AG09319 (cell line): ENCODE results near the gene AFTPH.

ENCODE experiments used
- DNase-seq: peaks from one replicate; pipeline ENCODE4 v3.0.0-alpha.2; 2010; ENCODE audit warnings: low read depth; ENCODE audit errors: extremely low read depth
- CTCF ChIP-seq: IDR thresholded peaks from 2 replicates; pipeline ENCODE4 v1.5.1; 2011; ENCODE audit warnings: low read depth, mild to moderate bottlenecking, inconsistent platforms, low read length, moderate library complexity

AFTPH gene

GRCh38 chr2:64623242-64623850, 99.2 kb downstream of the AFTPH start:
- TF ChIP-seq CTCF, result no peak
- no peak for DNase-seq

- no peak for TF ChIP-seq CTCF
Measured at GRCh38 chr2:64624108-64624610, 100.0 kb downstream of the AFTPH start.

DNA sequence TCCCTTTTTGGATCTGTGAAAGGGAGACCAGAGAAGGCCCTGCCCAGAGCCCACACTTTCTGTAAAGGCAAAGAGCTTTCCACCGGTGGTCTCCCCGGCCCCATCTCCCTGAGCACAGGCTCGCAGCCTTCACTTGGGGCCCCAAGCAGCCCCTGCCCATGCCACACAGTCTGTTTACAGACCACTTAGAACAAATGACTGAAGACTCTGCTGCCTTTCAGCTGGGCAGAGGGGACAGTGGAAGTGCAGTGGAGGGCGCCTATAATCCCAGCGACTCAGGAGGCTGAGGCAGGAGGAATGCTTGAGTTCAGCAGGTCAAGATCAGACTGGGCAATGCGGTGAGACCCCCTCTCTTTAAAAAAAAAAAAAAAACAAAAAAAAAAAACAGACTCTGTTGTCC, 100.7 kb downstream of the AFTPH start:
- no peak for DNase-seq
- no peak for TF ChIP-seq CTCF

More at GRCh38 chr2:64624108-64624610, 100.0 kb downstream of the AFTPH start:
- DNase-seq, result no peak

GRCh38 chr2:64625299-64626145, 101.4 kb downstream of the AFTPH start:
- no peak for DNase-seq
- TF ChIP-seq CTCF, result no peak

GRCh38 chr2:64626146-64626809, 102.2 kb downstream of the AFTPH start:
- no peak for DNase-seq
- TF ChIP-seq CTCF, result no peak

GRCh38 chr2:64626963-64627760, 103.0 kb downstream of the AFTPH start:
- TF ChIP-seq CTCF, result no peak
- DNase-seq, result no peak
